ENCODE results near the gene AKAIN1. TPM values are rescaled to one million over a fixed set of nuclear protein-coding genes. Genes with fewer than 3 reads are reported as not detected.

AKAIN1 gene
- total RNA-seq, 2 experiments from 2014 or later, result not detected

DNA sequence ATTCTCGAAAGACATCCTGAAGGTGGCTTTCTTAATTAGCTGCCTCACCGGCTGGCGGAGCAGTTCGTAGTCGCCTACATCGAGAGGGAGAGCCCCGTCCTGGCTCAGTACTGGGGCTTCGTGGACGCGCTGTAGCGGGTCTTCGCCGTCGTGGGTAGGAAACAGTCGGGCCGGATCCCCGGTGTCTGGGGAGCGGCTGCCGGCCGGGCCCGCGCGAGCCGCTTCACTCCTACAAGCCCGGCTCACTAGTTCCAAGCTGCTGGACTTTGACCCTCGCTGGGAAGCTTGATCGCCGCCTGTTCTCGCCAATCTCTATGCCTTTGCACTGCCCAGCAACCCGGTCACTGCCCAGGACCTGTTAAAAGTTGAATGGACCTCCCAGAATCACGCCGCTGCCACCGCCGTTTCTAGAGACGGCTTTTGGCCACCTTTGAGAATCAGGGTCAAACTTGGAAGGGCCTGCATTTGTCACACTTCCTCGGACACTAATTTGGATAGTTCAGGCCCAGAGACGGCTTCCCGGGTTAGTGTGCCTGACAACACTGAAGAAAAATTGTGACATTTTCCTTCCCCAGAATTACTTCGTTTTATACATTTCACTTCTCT is 41.4 kb upstream of the AKAIN1 start:
- Mint-ChIP-seq H3K4me1 (ENCODE audit: low read depth) (peaks cover 70% of the 10 kb centered on the region), H3K36me3 (ENCODE audit: low read depth) (peaks cover 61% of the 10 kb centered on the region), H3K9me3 (peaks cover 6% of the 10 kb centered on the region), H3K4me3 (peak overlapping the region; percentile 94), H3K27me3 (peaks cover 6% of the 10 kb centered on the region), H3K27ac (peak overlapping the region; percentile 99)
- ATAC-seq (ENCODE audit: poor library complexity) (peak; percentile 53), DNase-seq (peak in 11 of 14 experiments; percentile 25 to 72 (median 44))
- Histone ChIP-seq H3K4me1 (ENCODE audit: insufficient read depth, low read length) (peaks cover 25% of the 10 kb centered on the region), H3K36me3 (ENCODE audit: insufficient read depth, low read length) (peaks cover 21% of the 10 kb centered on the region), H3K27ac (ENCODE audit: low read depth in 1 of 2, low read length in 2 of 2) (peak overlapping the region; percentile 94 to 97), H3K4me3 (ENCODE audit: low read length) (peak overlapping the region; percentile 82), H3K27me3 (ENCODE audit: control insufficient read depth in 1 of 2, insufficient read depth in 2 of 2, low read length in 2 of 2) (no peaks in the 10 kb centered on the region), H3K9me3 (ENCODE audit: control insufficient read depth in 1 of 2, insufficient read depth in 1 of 2, low read length in 2 of 2) (no peaks in the 10 kb centered on the region)
- intact Hi-C loops (cut with DNase I, micrococcal nuclease), result loop anchor here (1.0 to 5.0 kb wide), 4 partner anchors 56 to 81 kb away; partner anchors contain the start of gene ZBTB14 (in 1 of the 2)
- ChIA-PET CTCF (interaction anchor here (0.7 to 1.6 kb wide), 5 partner anchors 12 to 58 kb away, joined by 3 to 4 read pairs (median 3); no protein-coding TSS in a partner anchor), POLR2A (interaction anchor here (0.8 to 9.7 kb wide), 20 partner anchors 10 to 1942 kb away, joined by 3 to 459 read pairs (median 6); partner anchors contain the start of gene ZBTB14)
- TF ChIP-seq, protein P1, sequence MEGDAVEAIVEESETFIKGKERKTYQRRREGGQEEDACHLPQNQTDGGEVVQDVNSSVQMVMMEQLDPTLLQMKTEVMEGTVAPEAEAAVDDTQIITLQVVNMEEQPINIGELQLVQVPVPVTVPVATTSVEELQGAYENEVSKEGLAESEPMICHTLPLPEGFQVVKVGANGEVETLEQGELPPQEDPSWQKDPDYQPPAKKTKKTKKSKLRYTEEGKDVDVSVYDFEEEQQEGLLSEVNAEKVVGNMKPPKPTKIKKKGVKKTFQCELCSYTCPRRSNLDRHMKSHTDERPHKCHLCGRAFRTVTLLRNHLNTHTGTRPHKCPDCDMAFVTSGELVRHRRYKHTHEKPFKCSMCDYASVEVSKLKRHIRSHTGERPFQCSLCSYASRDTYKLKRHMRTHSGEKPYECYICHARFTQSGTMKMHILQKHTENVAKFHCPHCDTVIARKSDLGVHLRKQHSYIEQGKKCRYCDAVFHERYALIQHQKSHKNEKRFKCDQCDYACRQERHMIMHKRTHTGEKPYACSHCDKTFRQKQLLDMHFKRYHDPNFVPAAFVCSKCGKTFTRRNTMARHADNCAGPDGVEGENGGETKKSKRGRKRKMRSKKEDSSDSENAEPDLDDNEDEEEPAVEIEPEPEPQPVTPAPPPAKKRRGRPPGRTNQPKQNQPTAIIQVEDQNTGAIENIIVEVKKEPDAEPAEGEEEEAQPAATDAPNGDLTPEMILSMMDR (IDR thresholded peaks at IDR 0.05), result no peak

DNA sequence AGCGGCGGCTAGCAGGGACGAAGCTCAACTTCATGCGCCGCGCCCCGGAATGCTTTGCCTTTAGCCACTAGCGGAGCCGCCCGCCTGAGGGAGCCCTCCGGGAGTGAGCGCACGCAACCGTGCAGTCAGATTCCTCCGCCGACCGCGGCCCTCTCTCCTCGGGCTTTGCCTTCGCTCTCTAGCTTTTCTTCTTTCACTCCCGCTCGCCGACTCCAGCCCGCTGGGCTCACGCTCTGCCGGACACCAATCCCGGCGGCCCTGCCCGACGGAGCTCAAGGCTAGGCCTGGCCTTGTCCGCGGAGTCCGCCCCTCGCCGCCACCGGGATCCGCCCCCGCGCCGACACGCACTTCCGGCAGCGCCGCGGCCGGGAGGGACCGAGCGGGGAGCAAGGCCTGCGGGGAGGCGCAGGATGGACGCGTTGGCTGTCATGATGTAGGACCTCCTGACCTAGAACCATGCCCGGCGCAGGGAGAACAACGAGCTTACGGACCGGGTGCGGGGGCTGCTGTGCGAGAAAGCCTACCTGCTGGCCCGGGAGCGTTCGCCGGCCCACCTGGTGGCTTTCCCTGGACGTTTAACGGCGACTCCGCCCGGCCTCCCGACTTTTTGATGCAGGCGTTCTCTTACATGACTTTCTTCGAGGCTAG is 40.8 kb upstream of the AKAIN1 start:
- H3K9me3 ChIP-seq (ENCODE audit: control insufficient read depth in 1 of 2, insufficient read depth in 1 of 2, low read length in 2 of 2), result no peaks in the 10 kb centered on the region
- Mint-ChIP-seq H3K27me3 (peaks cover 6% of the 10 kb centered on the region), H3K36me3 (ENCODE audit: low read depth) (peaks cover 54% of the 10 kb centered on the region), H3K9me3 (peaks cover 5% of the 10 kb centered on the region), H3K4me1 (ENCODE audit: low read depth) (peaks cover 68% of the 10 kb centered on the region), H3K4me3 (peak overlapping the region; percentile 94), H3K27ac (peak overlapping the region; percentile 99)
- ChIA-PET CTCF (interaction anchor here (0.7 to 1.6 kb wide), 5 partner anchors 12 to 59 kb away, joined by 3 to 4 read pairs (median 3); no protein-coding TSS in a partner anchor), POLR2A (interaction anchor here (0.6 to 9.7 kb wide), 27 partner anchors 8 to 1976 kb away, joined by 3 to 459 read pairs (median 5); partner anchors contain the start of gene ZBTB14)
- peak overlapping the region; percentile 82 for H3K4me3 ChIP-seq (ENCODE audit: low read length)
- no peaks in the 10 kb centered on the region for H3K27me3 ChIP-seq (ENCODE audit: control insufficient read depth in 1 of 2, insufficient read depth in 2 of 2, low read length in 2 of 2)
- H3K36me3 ChIP-seq (ENCODE audit: insufficient read depth, low read length), result peaks cover 20% of the 10 kb centered on the region
- TF ChIP-seq, protein P1 (IDR thresholded peaks at IDR 0.05), result peak; percentile 53
- intact Hi-C loops (cut with DNase I, micrococcal nuclease), result loop anchor here (1.0 to 5.0 kb wide), 4 partner anchors 57 to 81 kb away; partner anchors contain the start of gene ZBTB14 (in 1 of the 2)
- DNase-seq (peak; percentile 74 to 92 (median 84)), ATAC-seq (ENCODE audit: poor library complexity) (peak; percentile 86)
- peaks cover 25% of the 10 kb centered on the region for H3K4me1 ChIP-seq (ENCODE audit: insufficient read depth, low read length)
- H3K27ac ChIP-seq (ENCODE audit: low read depth in 1 of 2, low read length in 2 of 2), result peak overlapping the region; percentile 94 to 97

DNA sequence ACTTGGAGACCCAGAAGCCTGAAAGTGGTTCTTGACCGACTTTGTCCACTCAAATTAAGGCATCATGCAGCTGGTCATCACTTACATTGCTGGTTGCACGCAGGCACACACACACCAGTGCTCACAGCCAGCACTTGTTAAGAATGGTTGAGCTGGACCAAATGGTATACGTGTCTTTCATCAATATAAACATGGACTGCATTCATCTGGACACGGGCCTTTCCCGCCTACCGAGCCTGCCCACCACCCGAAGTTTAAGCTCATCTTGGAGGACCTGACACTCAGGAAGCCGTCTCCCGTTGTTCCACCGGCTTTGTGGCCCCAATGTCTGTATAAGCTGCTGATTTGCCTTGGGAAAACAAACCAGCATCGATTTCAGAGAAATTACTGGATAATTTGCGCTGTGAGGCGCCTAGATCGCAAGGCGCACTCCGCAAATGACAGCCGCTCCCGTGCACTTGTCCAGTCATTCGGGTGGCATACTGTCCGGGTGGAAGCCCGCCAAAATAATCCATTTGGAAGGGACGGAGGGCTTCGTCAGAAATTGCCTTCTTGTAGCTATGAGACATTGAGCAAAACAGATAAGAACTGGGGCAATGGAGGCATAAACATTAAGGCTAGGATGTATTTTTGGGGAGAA is 40.1 kb upstream of the AKAIN1 start:
- Mint-ChIP-seq H3K4me1 (ENCODE audit: low read depth) (peaks cover 62% of the 10 kb centered on the region), H3K9me3 (no peaks in the 10 kb centered on the region), H3K4me3 (peak overlapping the region; percentile 94), H3K27ac (peak overlapping the region; percentile 99), H3K27me3 (peaks cover 6% of the 10 kb centered on the region), H3K36me3 (ENCODE audit: low read depth) (peaks cover 48% of the 10 kb centered on the region)
- intact Hi-C loops (cut with DNase I, micrococcal nuclease), result loop anchor here (5.0 kb wide), 2 partner anchors 70 to 80 kb away; no protein-coding TSS in a partner anchor
- no peaks in the 10 kb centered on the region for H3K9me3 ChIP-seq (ENCODE audit: control insufficient read depth in 1 of 2, insufficient read depth in 1 of 2, low read length in 2 of 2)
- H3K4me3 ChIP-seq (ENCODE audit: low read length), result peak overlapping the region; percentile 82
- peaks cover 0 to 2% of the 10 kb centered on the region in 2 experiments for H3K27me3 ChIP-seq (ENCODE audit: control insufficient read depth in 1 of 2, insufficient read depth in 2 of 2, low read length in 2 of 2)
- H3K27ac ChIP-seq (ENCODE audit: low read depth in 1 of 2, low read length in 2 of 2), result peak overlapping the region; percentile 94 to 97
- H3K4me1 ChIP-seq (ENCODE audit: insufficient read depth, low read length), result peaks cover 25% of the 10 kb centered on the region
- H3K36me3 ChIP-seq (ENCODE audit: insufficient read depth, low read length), result peaks cover 15% of the 10 kb centered on the region
- DNase-seq (peak in 2 of 14 experiments; percentile 7 to 36), ATAC-seq (ENCODE audit: poor library complexity) (peak; percentile 6)
- ChIA-PET POLR2A (interaction anchor here (0.6 to 9.7 kb wide), 24 partner anchors 8 to 1976 kb away, joined by 3 to 459 read pairs (median 6); partner anchors contain the start of gene ZBTB14), CTCF (interaction anchor here (0.7 to 1.6 kb wide), 4 partner anchors 13 to 60 kb away, joined by 3 to 4 read pairs (median 3); no protein-coding TSS in a partner anchor)
- TF ChIP-seq, protein P1 (IDR thresholded peaks at IDR 0.05), result no peak

Data from CD4-positive, alpha-beta T cell (primary cell).